Activated CD4-positive, alpha-beta T cell treated with anti-CD3 and anti-CD28 coated beads for 48 hours (primary cell): ENCODE measurements around the gene TCP11.

Experiments used
- DNase-seq: peaks from one replicate; pipeline ENCODE4 v3.0.0-alpha.2; 2020

Gene TCP11

GRCh38 chr6:35078896-35079295 lies 62.2 kb downstream of the TCP11 start:
- no peak for DNase-seq

GRCh38 chr6:35078226-35078850 lies 62.8 kb downstream of the TCP11 start:
- no peak for DNase-seq

GRCh38 chr6:35077713-35078105 lies 63.4 kb downstream of the TCP11 start:
- no peak for DNase-seq

- DNase-seq: no peak
Measured at GRCh38 chr6:35076997-35077712, 64.0 kb downstream of the TCP11 start.

- DNase-seq: no peak
Measured at GRCh38 chr6:35073766-35074471, 67.2 kb downstream of the TCP11 start.

GRCh38 chr6:35073211-35073610 lies 67.9 kb downstream of the TCP11 start:
- DNase-seq: no peak

- no peak for DNase-seq
Measured at GRCh38 chr6:35072698-35073055, 68.5 kb downstream of the TCP11 start.

- no peak for DNase-seq
Measured at GRCh38 chr6:35072051-35072697, 69.0 kb downstream of the TCP11 start.

GRCh38 chr6:35071347-35071994 lies 69.7 kb downstream of the TCP11 start:
- DNase-seq: no peak

- DNase-seq: no peak
Measured at GRCh38 chr6:35070111-35070510, 71.0 kb downstream of the TCP11 start.

GRCh38 chr6:35069262-35069661 lies 71.9 kb downstream of the TCP11 start:
- DNase-seq: no peak

GRCh38 chr6:35068644-35069043 lies 72.5 kb downstream of the TCP11 start:
- DNase-seq: no peak

GRCh38 chr6:35068206-35068605 lies 72.9 kb downstream of the TCP11 start:
- no peak for DNase-seq
